ENCODE data around the gene GTF3C2.

DNA sequence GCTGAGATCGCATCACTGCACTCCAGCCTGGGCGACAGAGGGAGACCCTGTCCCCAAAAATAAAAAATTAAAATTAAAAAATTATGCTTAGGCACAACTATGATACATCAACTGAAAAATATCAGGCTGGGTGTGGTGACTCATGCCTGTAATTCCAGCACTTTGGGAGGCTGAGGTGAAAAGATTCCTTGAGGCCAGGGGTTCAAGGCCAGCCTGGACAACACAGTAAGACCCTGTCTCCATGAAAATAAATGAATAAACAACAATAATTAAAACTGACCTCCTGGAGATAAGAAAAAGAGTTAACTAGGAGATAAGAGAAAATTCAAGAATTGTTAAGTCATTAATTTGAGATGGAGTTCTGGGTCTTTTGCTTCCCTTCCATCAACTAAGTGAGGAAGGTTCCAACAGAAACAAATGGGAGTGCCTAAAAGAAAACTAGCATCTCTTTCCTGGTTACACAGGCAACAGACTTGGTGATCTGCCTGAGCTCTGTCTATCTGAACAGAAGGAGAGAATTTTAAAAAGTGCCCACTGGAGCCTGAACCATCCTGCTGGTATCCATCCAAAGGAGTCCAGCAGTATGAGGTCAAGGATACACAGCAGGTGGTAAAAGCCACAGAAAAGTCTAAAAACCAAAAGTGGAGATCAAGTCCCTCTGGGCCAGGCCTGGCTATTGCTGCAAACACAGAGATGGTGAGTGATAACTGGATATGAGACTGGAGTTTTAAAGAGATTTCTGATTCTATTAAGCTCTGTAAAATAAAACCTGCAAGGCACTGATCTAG, 44.0 kb upstream of the GTF3C2 start:
- TF ChIP-seq EHF (CRISPR knock-in tag; IDR thresholded peaks at IDR 0.05) (no peak), MAZ (IDR thresholded peaks at IDR 0.05; ENCODE audit: borderline replicate concordance, low read depth, low read length) (no peak), MYC (IDR thresholded peaks at IDR 0.05; ENCODE audit: borderline replicate concordance, low read length) (no peak), MAFK (IDR thresholded peaks at IDR 0.05; ENCODE audit: partially characterized antibody) (no peak), KDM5A (IDR thresholded peaks at IDR 0.05) (no peak)
- TF ChIP-seq, protein P1, sequence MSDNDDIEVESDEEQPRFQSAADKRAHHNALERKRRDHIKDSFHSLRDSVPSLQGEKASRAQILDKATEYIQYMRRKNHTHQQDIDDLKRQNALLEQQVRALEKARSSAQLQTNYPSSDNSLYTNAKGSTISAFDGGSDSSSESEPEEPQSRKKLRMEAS (IDR thresholded peaks at IDR 0.05) = no peak
- TF ChIP-seq, protein P2, sequence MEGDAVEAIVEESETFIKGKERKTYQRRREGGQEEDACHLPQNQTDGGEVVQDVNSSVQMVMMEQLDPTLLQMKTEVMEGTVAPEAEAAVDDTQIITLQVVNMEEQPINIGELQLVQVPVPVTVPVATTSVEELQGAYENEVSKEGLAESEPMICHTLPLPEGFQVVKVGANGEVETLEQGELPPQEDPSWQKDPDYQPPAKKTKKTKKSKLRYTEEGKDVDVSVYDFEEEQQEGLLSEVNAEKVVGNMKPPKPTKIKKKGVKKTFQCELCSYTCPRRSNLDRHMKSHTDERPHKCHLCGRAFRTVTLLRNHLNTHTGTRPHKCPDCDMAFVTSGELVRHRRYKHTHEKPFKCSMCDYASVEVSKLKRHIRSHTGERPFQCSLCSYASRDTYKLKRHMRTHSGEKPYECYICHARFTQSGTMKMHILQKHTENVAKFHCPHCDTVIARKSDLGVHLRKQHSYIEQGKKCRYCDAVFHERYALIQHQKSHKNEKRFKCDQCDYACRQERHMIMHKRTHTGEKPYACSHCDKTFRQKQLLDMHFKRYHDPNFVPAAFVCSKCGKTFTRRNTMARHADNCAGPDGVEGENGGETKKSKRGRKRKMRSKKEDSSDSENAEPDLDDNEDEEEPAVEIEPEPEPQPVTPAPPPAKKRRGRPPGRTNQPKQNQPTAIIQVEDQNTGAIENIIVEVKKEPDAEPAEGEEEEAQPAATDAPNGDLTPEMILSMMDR (IDR thresholded peaks at IDR 0.05) = no peak
- TF ChIP-seq, protein P3, sequence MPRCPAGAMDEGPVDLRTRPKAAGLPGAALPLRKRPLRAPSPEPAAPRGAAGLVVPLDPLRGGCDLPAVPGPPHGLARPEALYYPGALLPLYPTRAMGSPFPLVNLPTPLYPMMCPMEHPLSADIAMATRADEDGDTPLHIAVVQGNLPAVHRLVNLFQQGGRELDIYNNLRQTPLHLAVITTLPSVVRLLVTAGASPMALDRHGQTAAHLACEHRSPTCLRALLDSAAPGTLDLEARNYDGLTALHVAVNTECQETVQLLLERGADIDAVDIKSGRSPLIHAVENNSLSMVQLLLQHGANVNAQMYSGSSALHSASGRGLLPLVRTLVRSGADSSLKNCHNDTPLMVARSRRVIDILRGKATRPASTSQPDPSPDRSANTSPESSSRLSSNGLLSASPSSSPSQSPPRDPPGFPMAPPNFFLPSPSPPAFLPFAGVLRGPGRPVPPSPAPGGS (IDR thresholded peaks at IDR 0.05) = no peak

Measured in A549 (cell line).